Measurements from ENCODE around the gene ADORA2B.

DNA sequence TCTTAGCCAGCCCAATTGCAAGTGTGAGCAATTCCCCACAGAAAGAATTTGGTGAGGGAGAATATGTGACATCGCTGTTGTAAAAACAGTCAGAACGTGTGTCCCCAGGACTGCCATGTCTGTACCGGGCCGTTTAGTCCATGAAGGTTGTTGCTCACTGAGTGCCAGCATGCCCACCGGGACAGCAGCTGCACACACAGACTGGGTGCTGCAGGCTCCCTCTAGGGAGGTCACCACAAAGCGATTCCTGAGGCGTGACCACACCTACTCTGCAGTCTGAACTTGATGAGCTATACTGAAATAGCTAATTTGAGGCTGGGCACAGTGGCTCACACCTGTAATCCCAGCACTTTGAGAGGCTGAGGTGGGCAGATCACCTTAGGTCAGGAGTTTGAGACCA is 44.1 kb upstream of the ADORA2B start:
- TF ChIP-seq CTCF (IDR thresholded peaks at IDR 0.05; ENCODE audit: insufficient read depth, low read length, poor library complexity, severe bottlenecking) (no peak), EZH2phosphoT487 (conservative IDR thresholded peaks at IDR 0.05; ENCODE audit: low read length) (no peak)

Measured in SU-DHL-6 (cell line).